Heart left ventricle (tissue), 16 donors: ENCODE measurements around the gene GAREM1. TPM values are rescaled to one million over a fixed set of nuclear protein-coding genes. Genes with fewer than 3 reads are reported as not detected.

ENCODE experiments used
- ATAC-seq, 4 donors: fragments of 200-7000 bp; cut with Tn5 transposase; one replicate each; pipeline ENCODE4 v1.9.1; 2020 to 2022; ENCODE audit warnings: moderate library complexity in 4 of 4, mild to moderate bottlenecking in 3 of 4, moderate number of reproducible peaks in 1 of 4
- DNase-seq, 5 donors: peaks; one replicate each; pipeline ENCODE4 v3.0.0-alpha.2; 2020
- H3K27ac ChIP-seq, 12 donors: fragments of 200-600 bp; sonication (generic) in 4 of 12; one replicate each; pipeline versions ENCODE4 v1.5.0 to v1.8.0; 2016 to 2022; ENCODE audit warnings: mild to moderate bottlenecking in 2 of 12
- H3K27me3 ChIP-seq, 9 donors: fragments of 200-600 bp; sonication (generic) in 2 of 9; one replicate each; pipeline versions ENCODE4 v1.5.1 to v1.8.0; 2016 to 2022; ENCODE audit warnings: mild to moderate bottlenecking in 3 of 9
- H3K36me3 ChIP-seq, 9 donors: fragments of 200-600 bp; sonication (generic) in 2 of 9; one replicate each; pipeline versions ENCODE4 v1.5.0 to v1.8.0; 2018 to 2022; ENCODE audit warnings: mild to moderate bottlenecking in 2 of 9
- H3K4me1 ChIP-seq, 12 donors: fragments of 200-600 bp; sonication (generic) in 4 of 12; one replicate each; pipeline versions ENCODE4 v1.5.0 to v1.8.0; 2016 to 2022; ENCODE audit warnings: mild to moderate bottlenecking in 3 of 12
- H3K4me3 ChIP-seq, 12 donors: fragments of 200-600 bp; sonication (generic) in 4 of 12; one replicate each; pipeline versions ENCODE4 v1.5.0 to v1.8.0; 2017 to 2022; ENCODE audit warnings: mild to moderate bottlenecking in 9 of 12, moderate library complexity in 4 of 12
- H3K9me3 ChIP-seq, 12 donors: fragments of 200-600 bp; sonication (generic) in 4 of 12; one replicate each; pipeline versions ENCODE4 v1.5.0 to v1.8.0; 2016 to 2022; ENCODE audit warnings: mild to moderate bottlenecking in 1 of 12
- CTCF ChIP-seq, 12 donors: fragments of 200-600 bp; sonication (generic) in 4 of 12; IDR thresholded peaks; one replicate each; pipeline versions ENCODE4 v1.5.0 to v1.8.0; 2018 to 2022; ENCODE audit warnings: antibody characterized with exemption in 12 of 12, mild to moderate bottlenecking in 5 of 12
- POLR2A ChIP-seq, 2 donors: fragments of 450-650 bp; IDR thresholded peaks; one replicate each; pipeline ENCODE4 v1.6.1; 2017; ENCODE audit warnings: antibody characterized with exemption in 2 of 2, mild to moderate bottlenecking in 2 of 2, moderate library complexity in 2 of 2
- WGBS, 4 donors: extraction: QIAGEN DNeasy Blood & Tissue Kit in 2 of 4; methylation state at CpG; one replicate each; pipeline versions ENCODE4 v1.1.5 to v1.1.7; 2013 to 2018; 5-methylcytosine and 5-hydroxymethylcytosine counted together
- intact Hi-C, 10 donors: fragments of 100-400 bp; cut with DNase I; formaldehyde crosslinking; loops; one replicate each; pipeline versions ENCODE4 v1.11.1 to v1.14.2; 2022
- polyA plus RNA-seq, 2 donors: library from polyadenylated mRNA; stranded (reverse); fragments of 200-250 nt; gene quantifications; one replicate each; pipeline ENCODE4 v1.2.3, GENCODE V29; 2013
- total RNA-seq, 9 donors: library from RNA; depleted of rRNA in 2 of 9; stranded (reverse); fragments of >200 nt in 2 of 9; fragmentation: NEBNext Ultra II Directional in 3 of 9; extraction: Animal tissue kit (Norgen Biotek cat#: 25700) in 3 of 9; gene quantifications; one replicate each; pipeline versions ENCODE4 v1.1.0 to v1.2.4, GENCODE V29; 2016 to 2023
- donor health status: ischemic (EF 13 %, LVEDD 7.1; RV severe dilation, severe dysfunction).
- donor health status: healthy with polysubstance abuse.
- donor health status: DM: no; HTN: yes; CAD: no.
- donor health status: DM: no; HTN: no; CAD: no.
- donor health status: ischemic (EF 25% LVEDD 6.9; RV normal size, moderate dysfunction).
- donor health status: ischemic (EF 25% LVEDD 5.7; RV mildly dilated, moderate dysfunction).
- donor health status: healthy.
- donor health status: DM: yes; HTN: yes; CAD: no.
- donor health status: ischemic (EF 35%, LVEDD 5.7; RV mildly dilated, moderate dysfunction).
- donor health status: nonischemic (EF 11% LVEDD 7.7; RV severe dilation, severe dysfunction).
- donor health status: DM: yes; HTN: yes; CAD: no.
- donor health status: PGD.
- donor health status: ischemic (EF 29% LVEDD 5.4; RV normal size, mild dysfunction).
- donor health status: nonischemic (EF 23%, LVEDD 6.1; RV moderate dilation, normal function).

GAREM1 gene
- total and polyA plus RNA-seq, 11 donors: 1.8 to 28.8 (median 13.0) TPM

- H3K27ac ChIP-seq: peak overlapping the region in 4 of 12 donors; percentile 11 to 31 (median 17)
- H3K4me1 ChIP-seq: peaks cover 4 to 53% (median 15%) of the 10 kb centered on the region in 12 donors
- no peak overlapping the region for H3K4me3 ChIP-seq
- no peaks in the 10 kb centered on the region for H3K9me3 ChIP-seq
- ATAC-seq (peak in 2 of 4 donors; percentile 34 to 55), DNase-seq (peak in 1 of 5 donors; percentile 30)
- no peaks in the 10 kb centered on the region for H3K36me3 ChIP-seq
- no peaks in the 10 kb centered on the region for H3K27me3 ChIP-seq
- WGBS, 4 donors: 17 to 23% (median 20%) methylated on average over 3 of the region's 3 CpGs
- TF ChIP-seq POLR2A (IDR thresholded peaks at IDR 0.05) (no peak), CTCF (IDR thresholded peaks at IDR 0.05) (no peak)
- intact Hi-C loops: loop anchor here in 3 of 10 donors (10.0 kb wide), 2 partner anchors 51 to 91 kb away; no protein-coding TSS in a partner anchor
Observed at GRCh38 chr18:32373995-32374394, 96.7 kb downstream of the GAREM1 start.

DNA sequence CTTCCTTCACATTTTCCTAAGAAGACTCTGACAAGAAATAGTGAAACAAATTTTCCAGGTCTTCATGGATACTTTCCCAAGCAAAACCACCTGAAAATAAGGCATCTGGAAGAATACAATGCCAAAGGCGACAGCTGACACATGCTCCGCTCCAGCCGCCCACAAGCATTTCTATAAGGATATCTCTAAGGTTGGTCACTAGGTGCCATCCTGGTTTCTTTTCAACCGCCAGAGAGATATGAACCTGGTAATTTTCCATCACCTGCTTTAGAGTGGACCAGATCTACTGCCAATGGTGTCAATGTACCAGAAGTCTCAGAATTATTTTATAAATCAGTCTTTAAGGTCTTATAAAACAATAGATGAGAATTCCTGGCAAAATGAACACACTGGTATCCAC, 97.2 kb downstream of the GAREM1 start:
- peak overlapping the region in 3 of 12 donors; percentile 11 to 31 (median 21) for H3K27ac ChIP-seq
- no peak for TF ChIP-seq CTCF (IDR thresholded peaks at IDR 0.05)
- no peak for TF ChIP-seq POLR2A (IDR thresholded peaks at IDR 0.05)
- ATAC-seq: no peak
- H3K4me1 ChIP-seq: peaks cover 4 to 53% (median 13%) of the 10 kb centered on the region in 12 donors
- no peak for DNase-seq
- H3K9me3 ChIP-seq: no peaks in the 10 kb centered on the region
- no peak overlapping the region for H3K4me3 ChIP-seq
- H3K36me3 ChIP-seq: no peaks in the 10 kb centered on the region
- 87 to 97% (median 92%) methylated on average over 4 of the region's 4 CpGs for WGBS, 4 donors
- intact Hi-C loops: loop anchor here in 3 of 10 donors (10.0 kb wide), 2 partner anchors 51 to 91 kb away; no protein-coding TSS in a partner anchor
- no peaks in the 10 kb centered on the region for H3K27me3 ChIP-seq

- no peak overlapping the region for H3K4me3 ChIP-seq
- no peaks in the 10 kb centered on the region for H3K9me3 ChIP-seq
- DNase-seq (no peak), ATAC-seq (peak in 2 of 4 donors; percentile 18 to 29)
- WGBS, 4 donors: 79 to 87% (median 82%) methylated on average over 3 of the region's 3 CpGs
- intact Hi-C loops: loop anchor here in 3 of 10 donors (10.0 kb wide), 2 partner anchors 52 to 92 kb away; no protein-coding TSS in a partner anchor
- no peaks in the 10 kb centered on the region for H3K36me3 ChIP-seq
- TF ChIP-seq CTCF (IDR thresholded peaks at IDR 0.05) (no peak), POLR2A (IDR thresholded peaks at IDR 0.05) (no peak)
- H3K27me3 ChIP-seq: no peaks in the 10 kb centered on the region
- H3K27ac ChIP-seq: no peak overlapping the region
- peaks cover 3 to 51% (median 13%) of the 10 kb centered on the region in 12 donors for H3K4me1 ChIP-seq
Observed at GRCh38 chr18:32372381-32373061, 98.2 kb downstream of the GAREM1 start.

DNA sequence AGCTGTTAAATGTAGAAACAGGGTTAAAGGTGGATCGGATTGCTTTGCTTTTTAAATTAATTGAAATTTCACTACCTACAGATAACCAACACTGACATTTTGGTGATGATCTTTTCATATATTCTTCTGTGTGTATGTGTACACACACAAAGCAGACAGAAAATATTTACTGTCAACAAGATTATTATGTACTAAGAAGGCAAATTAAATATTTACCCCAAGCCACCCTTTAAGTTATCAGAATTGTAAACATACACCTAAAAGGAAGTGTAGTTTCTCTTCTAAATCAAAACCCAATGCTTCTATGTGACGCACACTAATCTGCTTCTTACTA, 98.7 kb downstream of the GAREM1 start:
- intact Hi-C loops: loop anchor here in 3 of 10 donors (10.0 kb wide), 2 partner anchors 53 to 93 kb away; no protein-coding TSS in a partner anchor
- Histone ChIP-seq H3K27me3 (no peaks in the 10 kb centered on the region), H3K4me1 (peaks cover 3 to 50% (median 13%) of the 10 kb centered on the region in 12 donors), H3K9me3 (no peaks in the 10 kb centered on the region), H3K4me3 (no peak overlapping the region), H3K27ac (no peak overlapping the region), H3K36me3 (no peaks in the 10 kb centered on the region)
- 43 to 44% (median 44%) methylated on average over 2 of the region's 2 CpGs for WGBS, 4 donors
- ATAC-seq (no peak), DNase-seq (no peak)
- TF ChIP-seq CTCF (IDR thresholded peaks at IDR 0.05): no peak
- no peak for TF ChIP-seq POLR2A (IDR thresholded peaks at IDR 0.05)
